Activated CD4-positive, alpha-beta T cell treated with anti-CD3 and anti-CD28 coated beads for 4 hours (primary cell): ENCODE measurements around the gene GPR68.

ENCODE experiments used
- DNase-seq, 2 donors: peaks; one replicate each; pipeline ENCODE4 v3.0.0-alpha.2; 2020

GPR68 gene, protein sequence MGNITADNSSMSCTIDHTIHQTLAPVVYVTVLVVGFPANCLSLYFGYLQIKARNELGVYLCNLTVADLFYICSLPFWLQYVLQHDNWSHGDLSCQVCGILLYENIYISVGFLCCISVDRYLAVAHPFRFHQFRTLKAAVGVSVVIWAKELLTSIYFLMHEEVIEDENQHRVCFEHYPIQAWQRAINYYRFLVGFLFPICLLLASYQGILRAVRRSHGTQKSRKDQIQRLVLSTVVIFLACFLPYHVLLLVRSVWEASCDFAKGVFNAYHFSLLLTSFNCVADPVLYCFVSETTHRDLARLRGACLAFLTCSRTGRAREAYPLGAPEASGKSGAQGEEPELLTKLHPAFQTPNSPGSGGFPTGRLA

DNA sequence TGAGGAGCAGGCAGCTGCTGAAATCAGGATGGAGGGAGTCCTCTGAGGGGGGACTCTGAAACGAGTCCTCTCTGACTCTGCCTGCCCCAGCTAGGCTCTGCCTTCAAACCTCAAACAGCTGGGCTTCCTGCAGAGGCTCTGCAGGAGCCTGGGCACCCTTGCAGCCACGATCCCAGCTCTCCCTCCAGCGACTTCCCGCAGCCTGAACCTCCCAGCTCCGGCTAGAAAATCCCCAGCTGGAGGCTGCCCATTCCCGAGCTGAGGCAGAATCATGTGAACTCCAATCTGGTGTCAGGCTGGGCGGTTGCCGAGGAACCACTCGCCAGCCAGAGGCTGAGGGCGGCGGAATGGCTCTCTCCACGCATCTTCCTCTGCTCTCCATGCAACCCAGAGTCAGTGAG lies at the start of gene GPR68:
Gene GPR68 (minus strand): TSS at position 204 of the 401 bp plus-strand sequence. CDS start 9,654 bp downstream, outside the sequence.
- peak in 1 of 2 donors; percentile 31 for DNase-seq

DNA sequence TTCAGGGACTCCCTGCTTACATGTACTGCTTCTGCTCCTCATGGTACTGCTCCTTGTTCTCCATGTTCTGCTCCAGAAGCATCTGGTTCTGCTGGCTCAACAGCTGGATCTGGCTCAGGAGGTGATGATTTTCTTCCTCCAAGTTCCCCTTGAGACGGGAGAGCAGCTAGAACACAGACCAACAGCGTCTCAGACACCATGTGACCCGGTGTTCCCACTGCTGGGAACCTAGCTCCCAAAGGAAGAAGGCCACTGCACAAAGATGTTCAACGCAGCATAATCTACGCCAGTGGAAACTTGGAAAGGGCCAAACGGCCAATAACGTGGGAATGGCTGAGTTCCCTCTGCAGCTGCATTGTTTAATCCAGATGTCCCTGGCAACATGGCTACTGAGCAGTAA lies 49.6 kb upstream of the GPR68 start:
- no peak for DNase-seq

DNA sequence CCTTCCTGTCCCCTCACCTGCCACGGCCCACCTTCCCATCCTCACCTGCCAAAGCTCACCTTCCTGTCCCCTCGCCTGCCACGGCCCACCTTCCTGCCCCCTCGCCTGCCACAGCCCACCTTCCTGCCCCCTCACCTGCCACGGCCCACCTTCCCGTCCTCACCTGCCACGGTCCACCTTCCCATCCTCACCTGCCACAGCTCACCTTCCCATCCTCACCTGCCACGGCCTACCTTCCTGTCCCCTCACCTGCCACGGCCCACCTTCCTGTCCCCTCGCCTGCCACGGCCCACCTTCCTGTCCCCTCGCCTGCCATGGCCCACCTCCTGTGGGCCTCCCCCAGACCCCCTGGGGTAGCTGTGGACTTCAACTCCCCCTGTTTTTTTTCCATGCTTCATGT lies 48.8 kb upstream of the GPR68 start:
- DNase-seq, result no peak

DNA sequence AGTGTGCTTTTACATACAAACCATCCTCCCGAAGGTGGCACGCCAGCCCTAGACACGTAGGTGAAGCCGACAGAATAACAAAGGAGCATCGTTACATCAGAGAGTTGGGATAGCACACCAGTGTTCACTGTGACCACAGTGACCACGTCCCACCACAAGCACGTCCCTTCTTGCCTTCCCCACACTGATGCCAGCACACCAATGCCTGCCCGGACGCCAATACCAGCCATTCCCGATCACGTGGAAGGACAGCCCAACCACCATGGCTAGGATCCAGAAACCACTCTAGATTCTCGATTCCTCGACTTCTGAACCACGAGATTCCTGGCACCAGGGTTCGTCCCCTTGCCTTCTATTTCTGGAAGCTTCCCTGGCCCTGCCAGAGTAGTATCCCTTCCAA lies 48.0 kb upstream of the GPR68 start:
- no peak for DNase-seq

DNA sequence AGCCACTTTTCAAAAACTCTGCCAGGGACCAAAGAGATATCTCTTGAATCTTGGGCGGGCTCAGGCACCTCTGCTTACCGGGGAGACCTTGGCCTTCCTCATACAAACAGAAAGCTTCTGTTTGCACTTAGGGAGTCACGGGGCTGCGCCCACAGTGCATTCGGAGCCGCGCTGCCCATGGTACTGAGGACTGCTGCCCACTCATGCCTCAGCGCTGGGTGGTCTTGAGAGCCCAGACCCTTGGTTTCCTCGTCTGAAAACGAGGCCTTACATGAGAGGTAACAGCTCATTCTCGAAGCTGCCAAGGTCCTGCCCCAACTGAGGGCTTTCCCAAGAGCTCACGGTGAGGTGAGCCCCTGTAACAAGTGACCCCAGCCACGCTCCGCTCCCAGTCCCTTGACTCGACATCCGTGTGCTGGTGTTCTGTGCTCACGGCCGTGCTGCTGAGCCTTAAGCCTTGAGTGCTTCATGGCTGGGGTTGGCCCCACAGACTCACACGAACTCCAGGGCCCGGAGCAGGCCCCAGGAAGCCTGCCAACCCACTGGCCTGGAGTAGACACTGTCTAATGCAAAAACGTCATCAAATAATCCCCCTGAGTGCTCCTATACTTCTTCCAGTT lies 47.4 kb upstream of the GPR68 start:
- no peak for DNase-seq

DNA sequence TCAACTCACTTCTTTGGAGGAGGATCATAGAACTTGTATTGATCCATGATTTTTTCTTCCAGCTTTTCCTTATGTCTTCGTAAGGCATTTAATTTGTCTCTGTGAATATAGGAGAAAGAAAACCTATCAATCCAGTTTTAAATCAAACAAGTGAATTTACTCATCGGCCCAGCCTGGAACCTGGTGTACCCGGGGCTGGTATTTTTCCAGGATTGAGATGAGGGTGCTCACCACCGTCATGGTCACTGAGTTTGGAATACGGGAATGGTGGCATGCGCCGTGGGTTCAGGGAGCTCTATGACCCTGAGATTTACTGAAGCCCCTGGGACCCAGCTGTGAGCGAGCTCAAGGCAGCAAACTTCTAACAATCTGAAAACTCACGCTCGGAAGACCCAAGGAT lies 46.5 kb upstream of the GPR68 start:
- DNase-seq, result no peak

DNA sequence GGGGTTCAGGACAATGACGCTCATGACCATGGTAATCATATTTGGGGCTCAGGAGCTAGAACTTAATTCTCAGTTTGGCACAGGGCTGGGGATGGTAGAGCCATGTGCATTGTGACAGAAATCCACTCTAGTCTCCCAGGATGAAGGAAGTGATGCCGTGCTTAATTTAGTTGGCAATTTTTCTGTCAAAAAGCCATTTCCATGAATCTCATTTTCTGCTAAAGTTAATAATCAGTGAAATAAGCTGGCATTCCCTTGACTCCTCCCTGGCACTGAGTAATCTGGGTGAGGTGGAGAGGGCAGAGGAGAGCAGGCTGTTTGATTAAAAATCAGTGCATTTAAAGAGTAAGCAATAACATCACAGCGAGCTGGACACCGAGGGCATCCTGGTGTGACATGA lies 45.0 kb upstream of the GPR68 start:
- no peak for DNase-seq

DNA sequence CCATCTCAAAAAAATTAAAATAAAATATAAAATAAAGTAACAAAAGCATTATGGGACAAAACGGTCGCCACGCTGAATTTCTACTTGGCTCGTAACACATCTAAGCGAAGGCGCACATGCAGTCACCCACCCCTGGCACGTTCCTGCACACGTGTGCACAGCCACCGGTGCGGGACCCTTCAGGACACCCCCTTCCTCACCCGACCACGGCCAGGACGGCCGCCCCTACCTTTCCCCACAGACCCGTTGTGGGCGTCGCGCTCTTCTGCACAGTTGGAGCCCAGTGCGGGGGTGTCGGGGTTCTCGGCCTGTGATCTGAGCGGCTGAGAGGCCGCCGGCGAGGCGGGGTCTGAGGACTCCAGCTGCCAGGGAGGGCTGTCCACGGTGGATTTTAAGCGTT lies 44.4 kb upstream of the GPR68 start:
- DNase-seq, result no peak

DNA sequence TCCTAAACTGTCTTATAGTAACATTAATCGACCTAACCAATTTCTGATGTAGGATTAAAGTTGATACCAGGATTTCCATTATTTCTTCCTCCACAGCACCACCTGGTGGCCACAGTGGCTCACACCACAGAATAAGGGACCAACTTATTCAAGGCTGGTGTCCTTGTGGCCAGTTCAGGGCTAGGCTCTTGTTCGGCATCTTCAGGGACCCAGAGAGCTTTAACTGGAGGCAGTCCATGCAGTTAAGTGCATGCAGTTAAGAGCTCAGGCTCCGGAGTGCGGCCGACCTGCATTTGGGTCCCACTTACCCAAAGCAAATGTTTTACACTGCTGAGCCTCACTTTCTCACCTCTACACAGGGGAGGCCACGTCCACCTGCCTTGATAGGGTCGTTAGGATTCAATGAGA lies 42.0 kb upstream of the GPR68 start:
- peak; percentile 74 to 88 for DNase-seq

DNA sequence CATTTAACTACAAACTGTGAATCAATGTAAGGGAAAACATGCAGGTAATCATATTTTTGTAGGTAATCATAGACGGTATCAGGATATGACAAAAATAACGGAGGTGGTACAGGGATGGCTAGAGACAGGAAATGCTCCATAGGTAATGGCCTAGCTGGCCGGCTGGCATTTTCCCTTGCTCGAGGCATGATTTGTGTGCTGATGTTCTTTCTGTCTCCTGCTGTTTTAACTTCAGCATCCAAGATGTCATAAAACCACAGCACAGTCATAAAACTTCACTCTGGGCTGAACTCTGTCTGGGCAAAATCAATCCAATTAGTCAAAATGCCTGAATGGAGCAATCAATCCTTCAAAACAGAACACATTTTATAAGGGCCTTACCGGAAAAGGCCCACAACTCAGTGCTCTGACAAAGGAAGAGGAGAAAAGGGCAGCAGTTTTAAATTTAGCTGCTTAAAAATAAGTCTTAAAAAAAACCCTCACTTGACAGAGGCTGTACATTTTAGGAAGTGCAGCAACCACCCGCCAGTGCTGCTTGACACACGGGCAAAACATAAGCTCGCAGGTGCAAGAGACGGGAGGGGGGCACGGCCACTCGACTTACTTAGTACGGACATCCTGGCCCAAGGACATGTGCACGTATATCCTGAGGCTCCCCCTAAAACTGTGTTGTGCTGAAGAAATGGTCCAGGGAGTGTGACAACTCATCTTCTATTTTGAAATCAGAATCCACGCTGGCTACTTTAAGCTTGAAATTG lies 40.5 kb upstream of the GPR68 start:
- no peak for DNase-seq

DNA sequence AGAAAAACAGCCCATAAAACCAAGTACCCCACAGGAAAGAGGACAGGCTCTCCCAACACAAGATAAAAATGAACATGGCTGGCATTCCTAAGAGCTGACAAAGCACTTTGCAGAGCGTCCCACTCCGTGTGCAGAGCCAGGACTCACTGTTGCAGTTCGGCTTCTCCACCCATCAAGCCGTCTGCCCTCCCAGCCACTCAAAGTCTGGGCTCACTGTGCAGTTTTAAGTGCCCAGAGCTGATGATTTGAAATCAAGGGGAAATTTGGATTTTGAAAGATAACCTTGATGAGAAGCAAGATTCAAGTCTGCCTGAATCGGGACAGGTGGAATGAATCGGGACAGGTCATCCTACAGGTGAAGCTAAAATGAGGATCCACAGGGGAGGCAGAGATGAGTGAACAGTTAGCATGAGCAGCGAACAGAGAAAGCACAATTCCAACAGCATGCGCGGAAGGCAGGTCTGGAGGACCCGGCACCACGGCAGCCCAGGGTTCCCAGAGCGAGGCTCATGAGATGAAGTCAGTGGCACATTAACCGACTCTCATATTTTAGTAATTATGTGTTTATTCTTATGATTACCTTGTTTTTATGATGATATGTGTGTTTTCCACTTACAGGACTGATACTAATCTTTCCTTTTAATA lies 39.8 kb upstream of the GPR68 start:
- no peak for DNase-seq

DNA sequence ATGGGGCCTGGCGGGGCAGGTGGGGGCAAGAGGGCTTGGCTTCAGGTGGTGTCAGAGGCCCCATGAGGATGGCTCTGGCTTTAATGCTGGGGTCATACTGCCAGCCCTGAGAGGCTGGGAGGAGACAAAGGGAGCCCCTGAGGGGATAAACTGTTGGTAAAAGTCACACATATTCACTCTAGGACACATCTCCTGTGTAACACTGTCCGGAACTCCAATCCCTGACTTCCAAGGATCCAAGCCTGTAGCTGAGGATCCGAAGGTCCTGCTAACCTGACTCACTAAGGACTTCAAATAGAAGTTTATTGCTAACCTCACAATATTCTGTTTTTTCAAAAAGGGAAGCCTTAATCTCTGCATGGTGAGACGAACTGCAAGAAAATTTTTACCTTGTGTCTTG lies 39.2 kb upstream of the GPR68 start:
- DNase-seq, result no peak

DNA sequence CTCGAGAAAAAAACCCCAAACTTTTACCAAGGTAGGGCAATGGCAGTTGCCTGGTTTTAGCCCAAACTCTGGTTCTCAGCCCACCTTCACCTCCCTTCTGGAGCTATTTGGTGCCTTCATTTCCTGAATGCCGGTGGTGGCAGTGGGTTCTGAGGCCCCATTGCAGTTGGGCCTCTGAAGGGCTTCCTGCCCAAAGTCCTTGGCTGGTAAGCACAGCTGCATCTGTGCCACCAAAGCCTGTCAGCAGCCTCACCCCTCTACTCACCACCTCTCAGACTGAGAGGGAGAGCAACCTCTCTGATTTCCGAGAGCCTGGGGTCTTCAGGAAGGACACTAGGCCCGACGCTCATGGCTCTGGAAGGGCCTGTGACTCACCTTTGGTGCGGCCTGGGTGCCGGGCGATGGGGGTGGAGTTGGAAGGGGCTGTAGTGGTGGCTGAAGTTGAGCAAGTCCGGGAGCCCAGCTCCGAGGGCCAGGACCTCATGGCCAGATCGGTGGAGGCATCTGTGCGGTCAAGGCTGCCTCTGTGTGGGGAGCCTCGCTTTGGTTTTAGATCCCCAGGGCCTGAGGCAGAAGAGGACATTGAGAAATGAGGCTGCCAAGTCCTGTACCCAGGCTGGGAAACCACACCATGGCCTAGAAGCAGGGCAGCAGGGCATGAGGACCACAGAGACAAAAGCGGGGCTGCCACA lies 38.6 kb upstream of the GPR68 start:
- no peak for DNase-seq

DNA sequence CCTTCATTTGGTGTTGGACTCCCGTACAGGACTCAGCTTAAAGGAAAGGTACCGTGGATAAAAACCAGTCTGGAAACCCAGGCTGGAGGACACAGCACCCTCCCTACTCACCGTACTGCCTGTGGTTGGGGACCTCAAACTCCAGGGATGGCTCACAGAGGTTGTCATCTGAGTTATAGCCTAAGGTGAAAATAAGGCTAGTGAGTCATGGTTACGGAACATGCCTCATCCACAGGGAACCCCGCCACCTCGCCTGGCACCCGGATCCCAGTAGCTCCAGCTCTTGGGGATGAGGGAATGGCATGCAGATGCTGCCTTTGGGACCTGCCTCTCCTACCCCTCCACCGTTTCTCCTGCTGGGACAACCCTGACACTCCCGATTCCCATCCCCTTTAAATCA lies 36.8 kb upstream of the GPR68 start:
- DNase-seq, result no peak

DNA sequence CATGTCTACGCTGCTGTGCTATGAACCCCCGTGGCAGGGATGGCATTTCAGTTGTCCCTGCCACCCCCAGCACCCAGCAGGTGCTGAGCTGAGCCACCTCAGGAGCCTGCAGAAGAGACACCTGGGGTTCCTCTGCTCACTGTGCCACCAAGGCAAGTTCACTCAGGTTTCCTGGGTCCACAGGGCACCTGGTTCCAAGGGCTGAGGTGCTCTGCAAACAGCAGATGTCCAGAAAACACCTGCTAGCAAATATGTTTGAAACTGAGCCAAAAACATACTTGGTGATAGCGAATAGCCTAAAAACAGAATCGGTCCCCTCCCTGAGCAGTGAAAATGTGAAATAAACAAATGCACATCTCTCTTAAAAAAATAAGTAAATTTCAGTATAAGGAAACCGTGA lies 35.6 kb upstream of the GPR68 start:
- no peak for DNase-seq

DNA sequence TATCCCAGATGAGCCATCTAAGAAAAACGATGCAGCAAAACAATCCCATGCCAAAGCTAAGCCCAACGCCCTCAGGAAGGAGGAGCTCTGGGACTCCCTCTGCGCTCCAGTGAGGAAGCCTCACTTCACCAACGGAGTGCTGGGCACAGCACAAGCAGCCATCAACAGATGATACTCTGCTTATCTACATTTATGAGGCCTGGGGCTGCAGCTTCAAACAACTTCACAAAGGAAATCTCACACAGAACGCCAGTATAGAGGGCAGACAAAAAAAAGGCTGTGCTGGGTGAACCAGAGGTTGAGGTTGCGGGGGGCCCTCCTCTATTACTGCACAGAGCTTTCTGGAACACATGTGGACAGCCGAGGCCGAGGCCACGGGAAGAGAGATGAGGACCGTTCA lies 34.9 kb upstream of the GPR68 start:
- DNase-seq, result no peak

DNA sequence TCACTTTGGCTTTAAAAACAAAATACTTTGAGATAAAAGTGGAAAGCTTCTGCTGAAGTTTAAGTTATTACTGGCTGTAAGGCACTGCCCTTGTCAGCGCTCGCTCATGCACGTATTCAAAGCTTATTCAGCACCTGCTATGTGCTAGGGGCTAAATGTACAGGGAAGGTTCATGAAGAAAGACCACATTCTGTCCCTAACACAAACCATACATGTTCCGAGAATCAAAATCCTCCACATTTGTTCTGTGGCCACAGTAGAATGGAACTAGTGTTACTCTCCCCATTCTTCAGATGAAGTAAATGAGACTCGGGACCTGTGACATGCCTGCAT lies 33.8 kb upstream of the GPR68 start:
- no peak for DNase-seq

DNA sequence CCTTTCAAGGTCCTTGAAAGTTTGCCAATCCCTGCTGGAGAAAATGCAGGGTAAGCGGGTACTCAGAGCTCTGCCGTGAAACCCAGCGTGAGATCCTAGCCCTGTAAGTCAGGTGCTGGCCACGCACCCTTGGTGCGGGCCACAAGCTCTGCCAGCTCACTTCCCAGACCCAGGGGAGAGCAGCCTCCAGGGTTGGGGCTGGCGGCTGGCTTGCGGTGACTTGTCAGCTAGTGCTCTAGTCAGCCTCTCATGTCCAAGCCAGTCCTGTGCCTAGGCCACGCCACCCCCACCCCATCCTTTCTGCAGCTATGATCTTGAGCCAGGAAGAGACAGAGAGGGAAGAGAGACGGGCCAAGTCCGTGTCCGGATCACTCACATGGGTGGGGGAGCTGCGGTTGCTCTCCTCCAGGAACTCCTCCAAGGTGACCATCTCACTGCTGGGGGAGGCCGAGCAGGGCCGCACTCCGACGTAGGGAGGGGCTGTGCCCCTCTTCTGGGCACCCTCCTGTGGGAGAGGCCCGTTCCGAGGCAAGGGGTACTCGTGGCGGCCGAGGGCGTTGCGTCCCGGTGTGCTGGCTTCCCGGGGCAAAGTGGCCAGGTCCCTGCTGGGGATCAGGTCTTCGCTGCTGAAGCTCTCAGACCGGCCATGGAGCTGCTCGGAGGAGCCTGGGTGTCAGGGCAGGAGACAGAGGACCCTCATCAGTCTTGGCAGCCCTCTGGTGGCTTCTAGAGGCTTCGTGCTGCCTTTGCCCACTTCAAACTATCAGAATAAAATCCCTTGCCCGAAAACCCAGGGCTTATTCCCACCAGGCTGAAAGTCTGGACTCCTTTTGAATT lies 33.3 kb upstream of the GPR68 start:
- DNase-seq, result no peak

DNA sequence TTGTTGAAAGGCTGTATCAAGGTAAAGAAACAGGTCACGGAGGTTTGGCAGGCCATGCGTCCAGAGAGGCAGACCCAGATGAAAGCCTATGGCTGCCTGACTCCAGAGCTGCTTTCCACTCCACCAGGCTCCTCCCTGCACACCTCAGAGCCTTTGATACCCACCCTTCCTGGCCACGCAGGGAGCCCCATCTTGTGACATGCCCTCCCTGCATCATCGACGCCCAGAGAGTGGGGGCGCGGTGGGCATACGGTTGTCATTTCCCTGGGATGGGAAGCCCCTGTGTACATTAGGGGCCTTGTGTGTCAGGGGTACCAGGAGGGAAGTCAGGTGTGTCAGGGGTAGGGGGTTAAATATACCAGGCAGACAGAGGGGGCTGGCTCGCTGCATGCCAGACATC lies 30.3 kb upstream of the GPR68 start:
- DNase-seq, result no peak

DNA sequence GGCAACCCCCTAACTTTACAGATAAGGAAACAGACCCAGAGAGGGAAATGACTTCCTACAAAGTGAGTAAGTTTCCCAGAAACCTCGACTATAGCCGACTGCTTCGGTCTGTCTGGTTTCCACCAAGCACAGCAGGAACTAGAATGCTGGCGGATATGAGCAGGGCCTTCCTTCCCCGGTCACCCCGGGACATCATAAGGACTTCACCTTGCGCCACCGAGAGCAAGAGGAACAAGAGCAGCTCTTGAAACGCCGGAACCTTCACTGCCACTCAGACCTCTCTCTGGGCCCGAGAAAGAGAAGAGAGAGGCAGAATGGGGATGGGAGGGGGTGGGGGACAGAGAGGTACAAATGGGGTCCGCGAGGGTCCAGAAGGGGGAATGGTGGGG lies 29.4 kb upstream of the GPR68 start:
- no peak for DNase-seq

DNA sequence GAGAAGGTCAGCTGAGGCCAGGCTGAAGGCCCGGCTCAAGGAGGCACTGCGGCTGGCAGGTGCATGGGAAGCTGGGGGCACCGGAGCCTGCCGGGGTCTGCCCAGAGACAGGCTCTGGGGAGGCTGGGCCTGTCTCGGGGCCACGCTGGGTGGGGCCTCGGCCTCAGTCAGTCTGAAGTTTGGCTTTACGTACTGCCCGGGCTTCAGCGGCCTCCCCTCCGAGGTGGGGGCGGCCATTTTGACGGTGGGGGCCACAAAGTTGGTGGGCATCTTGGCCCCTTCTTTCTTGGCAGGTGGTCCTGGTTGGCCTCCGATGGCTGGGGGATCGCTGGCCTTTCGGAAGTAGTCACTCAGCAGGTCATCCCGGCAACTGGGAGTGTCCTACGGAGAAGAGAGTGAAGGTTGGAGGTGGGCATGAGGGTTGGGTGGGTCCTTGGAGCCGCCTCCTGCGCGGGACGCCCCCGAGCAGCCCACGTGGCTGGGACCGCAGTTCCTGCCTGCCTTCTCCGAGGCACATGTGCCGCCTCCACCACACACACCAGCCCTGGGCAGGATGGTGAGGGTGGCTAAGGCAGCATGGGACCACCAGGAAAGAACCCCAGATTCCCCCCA lies 28.9 kb upstream of the GPR68 start:
- no peak for DNase-seq
